Measurements from ENCODE around the gene CEP164. TPM values are rescaled to one million over a fixed set of nuclear protein-coding genes. Genes with fewer than 3 reads are reported as not detected.

The CEP164 gene
- total RNA-seq, 2 experiments from 2014 or later: 33.0 to 36.7 TPM

DNA sequence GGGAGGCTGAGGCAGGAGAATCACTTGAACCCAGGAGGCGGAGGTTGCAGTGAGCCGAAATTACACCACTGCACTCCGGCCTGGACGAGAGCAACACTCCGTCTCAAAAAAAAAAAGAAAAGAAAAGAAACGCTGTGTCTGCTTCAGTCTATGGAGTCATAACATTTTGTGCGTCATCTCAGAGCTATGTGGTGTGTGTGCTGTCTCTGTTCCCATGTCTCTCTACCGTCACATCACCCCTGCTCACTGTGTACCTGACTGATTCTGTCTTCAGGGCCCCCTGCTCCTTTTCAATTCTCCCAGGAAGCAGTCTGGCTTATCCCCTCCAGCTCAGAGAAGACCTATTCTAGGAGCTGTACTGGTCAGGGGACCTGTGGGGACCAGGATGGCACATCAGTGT lies 29.5 kb upstream of the CEP164 start:
- TF ChIP-seq, protein P1, sequence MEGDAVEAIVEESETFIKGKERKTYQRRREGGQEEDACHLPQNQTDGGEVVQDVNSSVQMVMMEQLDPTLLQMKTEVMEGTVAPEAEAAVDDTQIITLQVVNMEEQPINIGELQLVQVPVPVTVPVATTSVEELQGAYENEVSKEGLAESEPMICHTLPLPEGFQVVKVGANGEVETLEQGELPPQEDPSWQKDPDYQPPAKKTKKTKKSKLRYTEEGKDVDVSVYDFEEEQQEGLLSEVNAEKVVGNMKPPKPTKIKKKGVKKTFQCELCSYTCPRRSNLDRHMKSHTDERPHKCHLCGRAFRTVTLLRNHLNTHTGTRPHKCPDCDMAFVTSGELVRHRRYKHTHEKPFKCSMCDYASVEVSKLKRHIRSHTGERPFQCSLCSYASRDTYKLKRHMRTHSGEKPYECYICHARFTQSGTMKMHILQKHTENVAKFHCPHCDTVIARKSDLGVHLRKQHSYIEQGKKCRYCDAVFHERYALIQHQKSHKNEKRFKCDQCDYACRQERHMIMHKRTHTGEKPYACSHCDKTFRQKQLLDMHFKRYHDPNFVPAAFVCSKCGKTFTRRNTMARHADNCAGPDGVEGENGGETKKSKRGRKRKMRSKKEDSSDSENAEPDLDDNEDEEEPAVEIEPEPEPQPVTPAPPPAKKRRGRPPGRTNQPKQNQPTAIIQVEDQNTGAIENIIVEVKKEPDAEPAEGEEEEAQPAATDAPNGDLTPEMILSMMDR (IDR thresholded peaks at IDR 0.05): no peak

DNA sequence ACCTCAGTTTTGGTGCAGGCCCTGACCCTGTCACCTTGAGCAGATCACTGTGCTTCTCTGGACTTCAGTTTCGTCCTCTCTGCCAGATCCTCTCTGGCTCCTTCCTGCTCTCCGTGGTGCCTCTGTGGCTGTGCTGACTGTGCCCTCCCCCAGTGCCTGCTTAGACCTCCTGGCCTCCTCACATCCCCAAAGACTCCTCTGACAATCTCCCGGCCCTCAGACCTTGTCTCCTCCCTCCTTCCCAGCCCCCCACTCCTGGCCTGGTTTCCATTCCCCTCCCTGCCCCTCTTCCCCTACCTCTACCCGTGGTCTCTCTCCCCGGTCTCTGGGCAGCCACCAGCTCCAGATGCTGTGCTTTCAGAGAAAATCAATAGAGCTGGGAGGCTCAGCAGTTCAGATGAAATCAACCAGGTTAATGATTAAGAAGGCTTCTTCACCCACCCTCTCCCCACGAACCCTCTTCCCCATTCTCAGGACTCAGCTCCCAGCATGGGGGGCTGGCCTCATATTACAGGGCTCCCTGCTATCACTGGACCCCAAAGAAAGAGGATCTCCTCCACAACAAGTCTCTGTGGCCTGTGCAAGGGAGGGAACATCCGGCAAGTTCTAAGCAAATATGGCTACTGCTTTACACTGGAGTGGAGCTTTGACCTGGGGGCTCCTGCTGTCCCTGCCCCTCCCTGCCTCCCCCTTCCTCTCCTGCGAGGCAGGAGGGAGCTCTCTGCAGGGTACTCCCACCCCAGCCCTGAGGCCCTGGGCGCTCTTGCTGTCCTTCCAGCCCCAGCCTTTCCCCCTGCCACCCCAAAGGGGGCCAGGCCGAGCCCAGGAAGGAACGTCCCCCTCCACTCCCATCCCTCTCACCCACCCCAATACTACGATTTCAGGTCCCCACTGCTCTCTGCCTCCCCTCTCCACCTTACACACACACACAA lies 28.0 kb upstream of the CEP164 start:
- CTCF ChIA-PET: no interaction called here
- no peaks in the 10 kb centered on the region for H3K4me1 Mint-ChIP-seq (ENCODE audit: low read depth)
- no peak overlapping the region for H3K27ac Mint-ChIP-seq
- no peaks in the 10 kb centered on the region for H3K27me3 ChIP-seq (ENCODE audit: control insufficient read depth in 1 of 2, insufficient read depth in 2 of 2, low read length in 2 of 2)
- ATAC-seq (ENCODE audit: poor library complexity) (no peak), DNase-seq (no peak)
- no peak overlapping the region for H3K4me3 ChIP-seq (ENCODE audit: low read length)
- POLR2A ChIA-PET: no interaction called here
- no peaks in the 10 kb centered on the region for H3K36me3 ChIP-seq (ENCODE audit: insufficient read depth, low read length)
- H3K9me3 Mint-ChIP-seq: no peaks in the 10 kb centered on the region
- no peaks in the 10 kb centered on the region for H3K9me3 ChIP-seq (ENCODE audit: control insufficient read depth in 1 of 2, insufficient read depth in 1 of 2, low read length in 2 of 2)
- no peaks in the 10 kb centered on the region for H3K4me1 ChIP-seq (ENCODE audit: insufficient read depth, low read length)
- TF ChIP-seq, protein P1 (IDR thresholded peaks at IDR 0.05): no peak
- intact Hi-C loops (cut with DNase I, micrococcal nuclease): no loop called here
- H3K4me3 Mint-ChIP-seq: no peak overlapping the region
- no peaks in the 10 kb centered on the region for H3K27me3 Mint-ChIP-seq
- no peak overlapping the region for H3K27ac ChIP-seq (ENCODE audit: low read depth in 1 of 2, low read length in 2 of 2)
- no peaks in the 10 kb centered on the region for H3K36me3 Mint-ChIP-seq (ENCODE audit: low read depth)

More for the DNA sequence above, 29.5 kb upstream of the CEP164 start:
- intact Hi-C loops (cut with DNase I, micrococcal nuclease): no loop called here
- Mint-ChIP-seq H3K4me3 (no peak overlapping the region), H3K27ac (no peak overlapping the region), H3K9me3 (no peaks in the 10 kb centered on the region), H3K4me1 (ENCODE audit: low read depth) (no peaks in the 10 kb centered on the region), H3K27me3 (no peaks in the 10 kb centered on the region), H3K36me3 (ENCODE audit: low read depth) (peaks cover 3% of the 10 kb centered on the region)
- no peaks in the 10 kb centered on the region for H3K36me3 ChIP-seq (ENCODE audit: insufficient read depth, low read length)
- no peaks in the 10 kb centered on the region for H3K9me3 ChIP-seq (ENCODE audit: control insufficient read depth in 1 of 2, insufficient read depth in 1 of 2, low read length in 2 of 2)
- CTCF ChIA-PET: no interaction called here
- H3K4me1 ChIP-seq (ENCODE audit: insufficient read depth, low read length): no peaks in the 10 kb centered on the region
- POLR2A ChIA-PET: no interaction called here
- H3K27me3 ChIP-seq (ENCODE audit: control insufficient read depth in 1 of 2, insufficient read depth in 2 of 2, low read length in 2 of 2): no peaks in the 10 kb centered on the region
- ATAC-seq (ENCODE audit: poor library complexity): no peak
- H3K27ac ChIP-seq (ENCODE audit: low read depth in 1 of 2, low read length in 2 of 2): no peak overlapping the region
- H3K4me3 ChIP-seq (ENCODE audit: low read length): no peak overlapping the region
- no peak for DNase-seq

DNA sequence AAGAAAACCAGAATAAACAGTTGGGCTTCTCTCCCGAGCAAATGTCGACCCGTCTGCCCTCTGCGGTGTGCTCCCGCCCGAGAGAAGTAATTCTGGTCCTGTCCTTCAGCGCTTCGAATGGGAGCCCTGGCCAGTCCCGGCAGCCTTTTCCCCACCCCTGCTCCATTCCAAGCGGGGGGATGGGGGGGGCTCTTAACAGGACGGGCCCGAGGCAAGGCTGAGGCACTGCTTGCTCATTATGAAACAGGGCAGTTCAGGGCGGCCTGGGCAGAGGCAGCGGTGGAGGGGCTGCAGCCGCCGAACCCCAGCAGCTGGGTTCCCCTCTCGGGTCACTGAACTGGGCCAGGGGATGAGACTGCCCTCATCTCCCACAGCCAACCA lies 27.4 kb upstream of the CEP164 start:
- no peak overlapping the region for H3K27ac Mint-ChIP-seq
- CTCF ChIA-PET: no interaction called here
- intact Hi-C loops (cut with DNase I, micrococcal nuclease): no loop called here
- Histone ChIP-seq H3K27ac (ENCODE audit: low read depth in 1 of 2, low read length in 2 of 2) (no peak overlapping the region), H3K27me3 (ENCODE audit: control insufficient read depth in 1 of 2, insufficient read depth in 2 of 2, low read length in 2 of 2) (no peaks in the 10 kb centered on the region), H3K4me1 (ENCODE audit: insufficient read depth, low read length) (no peaks in the 10 kb centered on the region), H3K36me3 (ENCODE audit: insufficient read depth, low read length) (no peaks in the 10 kb centered on the region), H3K4me3 (ENCODE audit: low read length) (no peak overlapping the region), H3K9me3 (ENCODE audit: control insufficient read depth in 1 of 2, insufficient read depth in 1 of 2, low read length in 2 of 2) (no peaks in the 10 kb centered on the region)
- POLR2A ChIA-PET: no interaction called here
- ATAC-seq (ENCODE audit: poor library complexity) (no peak), DNase-seq (no peak)
- no peaks in the 10 kb centered on the region for H3K9me3 Mint-ChIP-seq
- no peak overlapping the region for H3K4me3 Mint-ChIP-seq
- H3K4me1 Mint-ChIP-seq (ENCODE audit: low read depth): no peaks in the 10 kb centered on the region
- TF ChIP-seq, protein P1 (IDR thresholded peaks at IDR 0.05): no peak
- H3K27me3 Mint-ChIP-seq: no peaks in the 10 kb centered on the region
- H3K36me3 Mint-ChIP-seq (ENCODE audit: low read depth): no peaks in the 10 kb centered on the region
